Measurements from ENCODE around the gene UPK3BL2.
"Not testable (repeated sequence)": the region's sequence is repeated elsewhere in the genome, so short reads cannot be mapped to it uniquely, and the experiment has no call there.

Gene UPK3BL2

GRCh38 chr7:102535062-102535615 is 8.4 kb downstream of the UPK3BL2 start:
- not testable (repeated sequence) for H3K4me3 ChIP-seq (ENCODE audit: low read depth, low read length)

GRCh38 chr7:102532127-102532526 is 11.4 kb downstream of the UPK3BL2 start:
- H3K4me3 ChIP-seq (ENCODE audit: low read depth, low read length) = not testable (repeated sequence)

- H3K4me3 ChIP-seq (ENCODE audit: low read depth, low read length) = not testable (repeated sequence)
These were observed 11.9 kb downstream of the UPK3BL2 start for GRCh38 chr7:102531583-102531982.

- H3K4me3 ChIP-seq (ENCODE audit: low read depth, low read length) = not testable (repeated sequence)
These were observed 15.4 kb downstream of the UPK3BL2 start for GRCh38 chr7:102527822-102528793.

GRCh38 chr7:102527182-102527581 is 16.3 kb downstream of the UPK3BL2 start:
- H3K4me3 ChIP-seq (ENCODE audit: low read depth, low read length) = not testable (repeated sequence)

- H3K4me3 ChIP-seq (ENCODE audit: low read depth, low read length) = not testable (repeated sequence)
These were observed 18.7 kb downstream of the UPK3BL2 start for GRCh38 chr7:102524803-102525202.

- H3K4me3 ChIP-seq (ENCODE audit: low read depth, low read length) = not testable (repeated sequence)
These were observed 22.7 kb downstream of the UPK3BL2 start for GRCh38 chr7:102520797-102521196.

GRCh38 chr7:102517550-102518147 is 25.8 kb downstream of the UPK3BL2 start, which contains the start of gene RASA4B:
TSS of gene RASA4B (minus strand) at chr7:102517777. CDS start at chr7:102517710, 67 bp downstream.
- H3K4me3 ChIP-seq (ENCODE audit: low read depth, low read length) = not testable (repeated sequence)

GRCh38 chr7:102516951-102517350 is 26.5 kb downstream of the UPK3BL2 start:
- not testable (repeated sequence) for H3K4me3 ChIP-seq (ENCODE audit: low read depth, low read length)

- not testable (repeated sequence) for H3K4me3 ChIP-seq (ENCODE audit: low read depth, low read length)
These were observed 27.6 kb downstream of the UPK3BL2 start for GRCh38 chr7:102515889-102516288.

GRCh38 chr7:102514881-102515721 is 28.4 kb downstream of the UPK3BL2 start:
- not testable (repeated sequence) for H3K4me3 ChIP-seq (ENCODE audit: low read depth, low read length)

GRCh38 chr7:102512642-102513221 is 30.8 kb downstream of the UPK3BL2 start:
- H3K4me3 ChIP-seq (ENCODE audit: low read depth, low read length) = peak overlapping the region; percentile 22; the same call in 1 of the 2 replicates

GRCh38 chr7:102511860-102512522 is 31.5 kb downstream of the UPK3BL2 start:
- H3K4me3 ChIP-seq (ENCODE audit: low read depth, low read length) = not testable (repeated sequence)

GRCh38 chr7:102510575-102510974 is 32.9 kb downstream of the UPK3BL2 start:
- H3K4me3 ChIP-seq (ENCODE audit: low read depth, low read length) = not testable (repeated sequence)

- not testable (repeated sequence) for H3K4me3 ChIP-seq (ENCODE audit: low read depth, low read length)
These were observed 35.9 kb downstream of the UPK3BL2 start for GRCh38 chr7:102507410-102508088.

GRCh38 chr7:102505298-102506185 is 38.0 kb downstream of the UPK3BL2 start:
- not testable (repeated sequence) for H3K4me3 ChIP-seq (ENCODE audit: low read depth, low read length)

- not testable (repeated sequence) for H3K4me3 ChIP-seq (ENCODE audit: low read depth, low read length)
These were observed 40.4 kb downstream of the UPK3BL2 start for GRCh38 chr7:102503141-102503540.

- H3K4me3 ChIP-seq (ENCODE audit: low read depth, low read length) = not testable (repeated sequence)
These were observed 45.2 kb downstream of the UPK3BL2 start for GRCh38 chr7:102498321-102498720.

All from WI38 (cell line).